SK-N-SH treated with all-trans-retinoic acid at 6 μM for 48 hours (cell line): ENCODE results near the gene ASTN1.

Experiments used
- ATAC-seq: fragments of 200-7000 bp; cut with Tn5 transposase; 3 replicates; pipeline ENCODE4 v1.9.1; 2020; ENCODE audit warnings: mild to moderate bottlenecking, moderate library complexity
- BACH2 ChIP-seq: fragments of 250-450 bp; sonication (Bioruptor Pico); IDR thresholded peaks from 2 replicates; pipeline ENCODE4 v1.9.0; 2021; ENCODE audit warnings: mild to moderate bottlenecking, borderline replicate concordance
- ESRRG ChIP-seq: fragments of 250-450 bp; sonication (Bioruptor Pico); IDR thresholded peaks from 2 replicates; pipeline ENCODE4 v1.6.1; 2021; ENCODE audit warnings: mild to moderate bottlenecking
- ISL1 ChIP-seq: fragments of 250-450 bp; sonication (Bioruptor Pico); IDR thresholded peaks from 2 replicates; pipeline ENCODE4 v2.1.2; 2022; ENCODE audit warnings: mild to moderate bottlenecking, moderate library complexity
- OSR1 ChIP-seq: fragments of 250-450 bp; sonication (Bioruptor Pico); IDR thresholded peaks from 2 replicates; pipeline ENCODE4 v1.8.0; 2022; ENCODE audit warnings: moderate library complexity, mild to moderate bottlenecking, inconsistent platforms
- RARB ChIP-seq: fragments of 250-450 bp; sonication (Bioruptor Pico); IDR thresholded peaks from 2 replicates; pipeline ENCODE4 v1.8.0; 2021; ENCODE audit warnings: mild to moderate bottlenecking, moderate library complexity
- TCF4 ChIP-seq: fragments of 250-450 bp; sonication (Bioruptor Pico); IDR thresholded peaks from 2 replicates; pipeline ENCODE4 v1.8.0; 2021; ENCODE audit warnings: mild to moderate bottlenecking, moderate library complexity, borderline replicate concordance
- TOX ChIP-seq: fragments of 250-450 bp; sonication (Bioruptor Pico); IDR thresholded peaks from 2 replicates; pipeline ENCODE4 v1.8.0; 2021; ENCODE audit warnings: mild to moderate bottlenecking, moderate library complexity, borderline replicate concordance
- ZC3H10 ChIP-seq: fragments of 250-450 bp; sonication (Bioruptor Pico); IDR thresholded peaks from 2 replicates; pipeline ENCODE4 v1.5.1; 2021; ENCODE audit warnings: mild to moderate bottlenecking, moderate library complexity
- ZNF565 ChIP-seq: fragments of 450-650 bp; formaldehyde crosslinking; conservative IDR thresholded peaks from 2 replicates; pipeline ENCODE4 v1.5.0; 2020; ENCODE audit warnings: low read depth, mild to moderate bottlenecking, moderate library complexity
- ZNF8 ChIP-seq: fragments of 450-650 bp; formaldehyde crosslinking; IDR thresholded peaks from 2 replicates; pipeline ENCODE4 v1.5.0; 2020; ENCODE audit warnings: mild to moderate bottlenecking, moderate library complexity
- TF ChIP-seq, protein P1 (sequence below): fragments of 250-450 bp; sonication (Bioruptor Pico); IDR thresholded peaks from 2 replicates; pipeline ENCODE4 v1.8.0; 2021; ENCODE audit warnings: low read depth, mild to moderate bottlenecking, moderate library complexity, borderline replicate concordance
- TF ChIP-seq, protein P2 (sequence below): fragments of 250-450 bp; sonication (Bioruptor Pico); IDR thresholded peaks from 2 replicates; pipeline ENCODE4 v1.5.0; 2020; ENCODE audit warnings: mild to moderate bottlenecking, moderate library complexity
- TF ChIP-seq, protein P3 (sequence below): fragments of 250-450 bp; sonication (Bioruptor Pico); IDR thresholded peaks from 2 replicates; pipeline ENCODE4 v1.8.0; 2020; ENCODE audit warnings: mild to moderate bottlenecking, moderate library complexity, borderline replicate concordance
- TF ChIP-seq, protein P4 (sequence below): fragments of 250-450 bp; sonication (Bioruptor Pico); IDR thresholded peaks from 2 replicates; pipeline ENCODE4 v1.5.1; 2020; ENCODE audit warnings: low read depth, mild to moderate bottlenecking, moderate library complexity
- TF ChIP-seq, protein P5 (sequence below): fragments of 250-450 bp; sonication (Bioruptor Pico); IDR thresholded peaks from 2 replicates; pipeline ENCODE4 v1.5.1; 2021; ENCODE audit warnings: mild to moderate bottlenecking, moderate library complexity

The ASTN1 gene

DNA sequence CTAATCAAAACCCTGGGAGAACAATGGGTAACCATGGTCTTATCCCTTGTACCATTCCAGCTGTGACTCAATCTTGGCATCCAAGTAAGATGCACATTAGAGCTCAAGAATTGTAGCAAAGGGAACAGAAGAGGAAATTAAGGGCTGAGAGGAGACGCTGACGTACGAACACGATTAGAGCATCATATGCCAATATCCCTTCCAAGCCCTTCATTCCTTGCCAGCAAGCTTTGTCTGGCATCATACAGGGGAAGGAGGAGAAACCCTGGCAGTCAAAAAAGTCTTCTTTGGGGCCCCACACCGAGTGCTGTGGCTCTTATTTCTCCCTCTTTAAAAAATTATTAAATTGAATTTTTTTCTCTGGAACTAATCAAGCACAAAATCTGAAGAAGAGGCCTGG lies 120.9 kb downstream of the ASTN1 start:
- ATAC-seq, result no peak
- no peak for TF ChIP-seq BACH2 (CRISPR knock-in tag)
- no peak for TF ChIP-seq ZC3H10 (CRISPR knock-in tag)
- TF ChIP-seq ZNF565 (CRISPR knock-in tag), result no peak
- TF ChIP-seq, protein P1, sequence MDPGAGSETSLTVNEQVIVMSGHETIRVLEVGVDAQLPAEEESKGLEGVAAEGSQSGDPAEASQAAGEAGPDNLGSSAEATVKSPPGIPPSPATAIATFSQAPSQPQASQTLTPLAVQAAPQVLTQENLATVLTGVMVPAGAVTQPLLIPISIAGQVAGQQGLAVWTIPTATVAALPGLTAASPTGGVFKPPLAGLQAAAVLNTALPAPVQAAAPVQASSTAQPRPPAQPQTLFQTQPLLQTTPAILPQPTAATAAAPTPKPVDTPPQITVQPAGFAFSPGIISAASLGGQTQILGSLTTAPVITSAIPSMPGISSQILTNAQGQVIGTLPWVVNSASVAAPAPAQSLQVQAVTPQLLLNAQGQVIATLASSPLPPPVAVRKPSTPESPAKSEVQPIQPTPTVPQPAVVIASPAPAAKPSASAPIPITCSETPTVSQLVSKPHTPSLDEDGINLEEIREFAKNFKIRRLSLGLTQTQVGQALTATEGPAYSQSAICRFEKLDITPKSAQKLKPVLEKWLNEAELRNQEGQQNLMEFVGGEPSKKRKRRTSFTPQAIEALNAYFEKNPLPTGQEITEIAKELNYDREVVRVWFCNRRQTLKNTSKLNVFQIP (CRISPR knock-in tag), result no peak
- TF ChIP-seq, protein P2, sequence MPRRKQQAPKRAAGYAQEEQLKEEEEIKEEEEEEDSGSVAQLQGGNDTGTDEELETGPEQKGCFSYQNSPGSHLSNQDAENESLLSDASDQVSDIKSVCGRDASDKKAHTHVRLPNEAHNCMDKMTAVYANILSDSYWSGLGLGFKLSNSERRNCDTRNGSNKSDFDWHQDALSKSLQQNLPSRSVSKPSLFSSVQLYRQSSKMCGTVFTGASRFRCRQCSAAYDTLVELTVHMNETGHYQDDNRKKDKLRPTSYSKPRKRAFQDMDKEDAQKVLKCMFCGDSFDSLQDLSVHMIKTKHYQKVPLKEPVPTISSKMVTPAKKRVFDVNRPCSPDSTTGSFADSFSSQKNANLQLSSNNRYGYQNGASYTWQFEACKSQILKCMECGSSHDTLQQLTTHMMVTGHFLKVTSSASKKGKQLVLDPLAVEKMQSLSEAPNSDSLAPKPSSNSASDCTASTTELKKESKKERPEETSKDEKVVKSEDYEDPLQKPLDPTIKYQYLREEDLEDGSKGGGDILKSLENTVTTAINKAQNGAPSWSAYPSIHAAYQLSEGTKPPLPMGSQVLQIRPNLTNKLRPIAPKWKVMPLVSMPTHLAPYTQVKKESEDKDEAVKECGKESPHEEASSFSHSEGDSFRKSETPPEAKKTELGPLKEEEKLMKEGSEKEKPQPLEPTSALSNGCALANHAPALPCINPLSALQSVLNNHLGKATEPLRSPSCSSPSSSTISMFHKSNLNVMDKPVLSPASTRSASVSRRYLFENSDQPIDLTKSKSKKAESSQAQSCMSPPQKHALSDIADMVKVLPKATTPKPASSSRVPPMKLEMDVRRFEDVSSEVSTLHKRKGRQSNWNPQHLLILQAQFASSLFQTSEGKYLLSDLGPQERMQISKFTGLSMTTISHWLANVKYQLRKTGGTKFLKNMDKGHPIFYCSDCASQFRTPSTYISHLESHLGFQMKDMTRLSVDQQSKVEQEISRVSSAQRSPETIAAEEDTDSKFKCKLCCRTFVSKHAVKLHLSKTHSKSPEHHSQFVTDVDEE (CRISPR knock-in tag), result no peak
- TF ChIP-seq, protein P3, sequence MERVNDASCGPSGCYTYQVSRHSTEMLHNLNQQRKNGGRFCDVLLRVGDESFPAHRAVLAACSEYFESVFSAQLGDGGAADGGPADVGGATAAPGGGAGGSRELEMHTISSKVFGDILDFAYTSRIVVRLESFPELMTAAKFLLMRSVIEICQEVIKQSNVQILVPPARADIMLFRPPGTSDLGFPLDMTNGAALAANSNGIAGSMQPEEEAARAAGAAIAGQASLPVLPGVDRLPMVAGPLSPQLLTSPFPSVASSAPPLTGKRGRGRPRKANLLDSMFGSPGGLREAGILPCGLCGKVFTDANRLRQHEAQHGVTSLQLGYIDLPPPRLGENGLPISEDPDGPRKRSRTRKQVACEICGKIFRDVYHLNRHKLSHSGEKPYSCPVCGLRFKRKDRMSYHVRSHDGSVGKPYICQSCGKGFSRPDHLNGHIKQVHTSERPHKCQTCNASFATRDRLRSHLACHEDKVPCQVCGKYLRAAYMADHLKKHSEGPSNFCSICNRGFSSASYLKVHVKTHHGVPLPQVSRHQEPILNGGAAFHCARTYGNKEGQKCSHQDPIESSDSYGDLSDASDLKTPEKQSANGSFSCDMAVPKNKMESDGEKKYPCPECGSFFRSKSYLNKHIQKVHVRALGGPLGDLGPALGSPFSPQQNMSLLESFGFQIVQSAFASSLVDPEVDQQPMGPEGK (CRISPR knock-in tag), result no peak

DNA sequence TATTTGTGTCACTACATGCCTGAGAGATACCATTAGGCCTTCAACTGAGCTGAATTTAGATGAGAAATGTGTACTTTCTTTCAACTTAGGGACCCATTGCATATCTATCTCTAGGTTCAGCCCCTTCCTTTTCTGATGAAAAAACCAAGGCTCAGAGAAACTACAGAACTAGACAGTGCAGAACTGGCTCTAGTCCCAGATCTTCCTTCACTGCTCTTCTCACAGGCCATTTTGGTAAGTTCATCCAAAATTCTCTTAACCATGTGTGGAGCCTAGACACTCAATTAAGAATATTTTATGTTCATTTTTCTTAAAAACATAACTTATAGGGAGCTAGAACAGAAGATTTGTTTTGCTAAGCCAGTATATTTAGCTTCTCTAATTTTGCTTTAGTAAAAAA lies 128.9 kb downstream of the ASTN1 start:
- no peak for TF ChIP-seq ZNF8 (CRISPR knock-in tag)
- no peak for ATAC-seq

DNA sequence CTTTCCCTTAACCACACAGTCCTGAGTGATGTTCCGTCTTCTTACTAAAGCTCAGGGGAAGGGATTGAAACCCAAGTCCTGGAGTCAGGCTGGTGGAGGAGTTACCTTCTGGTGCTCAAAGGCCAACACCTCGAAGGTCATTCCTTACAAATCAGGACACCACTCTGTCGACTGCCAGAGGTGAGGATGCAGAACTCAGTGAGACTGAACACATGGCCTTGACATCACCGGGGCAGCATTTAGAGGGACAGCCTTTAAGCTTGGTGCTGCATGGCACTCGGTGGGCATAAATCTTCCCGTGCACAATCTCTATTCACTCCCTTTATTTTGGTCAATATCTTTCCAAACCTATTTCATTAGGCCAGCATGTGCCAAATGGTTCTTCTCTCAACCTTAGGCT lies 130.9 kb downstream of the ASTN1 start:
- ATAC-seq, result no peak

More for the DNA sequence above, 130.9 kb downstream of the ASTN1 start:
- TF ChIP-seq ZC3H10 (CRISPR knock-in tag) (no peak), ISL1 (CRISPR knock-in tag) (no peak), TOX (no peak), ZNF565 (CRISPR knock-in tag) (no peak), ZNF8 (CRISPR knock-in tag) (no peak), TCF4 (no peak), ESRRG (no peak), RARB (CRISPR knock-in tag) (no peak), OSR1 (CRISPR knock-in tag) (no peak)
- TF ChIP-seq, protein P2 (CRISPR knock-in tag), result no peak
- TF ChIP-seq, protein P4, sequence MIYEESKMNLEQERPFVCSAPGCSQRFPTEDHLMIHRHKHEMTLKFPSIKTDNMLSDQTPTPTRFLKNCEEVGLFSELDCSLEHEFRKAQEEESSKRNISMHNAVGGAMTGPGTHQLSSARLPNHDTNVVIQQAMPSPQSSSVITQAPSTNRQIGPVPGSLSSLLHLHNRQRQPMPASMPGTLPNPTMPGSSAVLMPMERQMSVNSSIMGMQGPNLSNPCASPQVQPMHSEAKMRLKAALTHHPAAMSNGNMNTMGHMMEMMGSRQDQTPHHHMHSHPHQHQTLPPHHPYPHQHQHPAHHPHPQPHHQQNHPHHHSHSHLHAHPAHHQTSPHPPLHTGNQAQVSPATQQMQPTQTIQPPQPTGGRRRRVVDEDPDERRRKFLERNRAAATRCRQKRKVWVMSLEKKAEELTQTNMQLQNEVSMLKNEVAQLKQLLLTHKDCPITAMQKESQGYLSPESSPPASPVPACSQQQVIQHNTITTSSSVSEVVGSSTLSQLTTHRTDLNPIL, result no peak
- TF ChIP-seq, protein P5, sequence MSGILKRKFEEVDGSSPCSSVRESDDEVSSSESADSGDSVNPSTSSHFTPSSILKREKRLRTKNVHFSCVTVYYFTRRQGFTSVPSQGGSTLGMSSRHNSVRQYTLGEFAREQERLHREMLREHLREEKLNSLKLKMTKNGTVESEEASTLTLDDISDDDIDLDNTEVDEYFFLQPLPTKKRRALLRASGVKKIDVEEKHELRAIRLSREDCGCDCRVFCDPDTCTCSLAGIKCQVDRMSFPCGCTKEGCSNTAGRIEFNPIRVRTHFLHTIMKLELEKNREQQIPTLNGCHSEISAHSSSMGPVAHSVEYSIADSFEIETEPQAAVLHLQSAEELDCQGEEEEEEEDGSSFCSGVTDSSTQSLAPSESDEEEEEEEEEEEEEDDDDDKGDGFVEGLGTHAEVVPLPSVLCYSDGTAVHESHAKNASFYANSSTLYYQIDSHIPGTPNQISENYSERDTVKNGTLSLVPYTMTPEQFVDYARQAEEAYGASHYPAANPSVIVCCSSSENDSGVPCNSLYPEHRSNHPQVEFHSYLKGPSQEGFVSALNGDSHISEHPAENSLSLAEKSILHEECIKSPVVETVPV (CRISPR knock-in tag), result no peak
